ENCODE results near the gene ESYT3.
"Not testable (repeated sequence)": the region's sequence is repeated elsewhere in the genome, so short reads cannot be mapped to it uniquely, and the experiment has no call there.

Gene ESYT3

GRCh38 chr3:138495638-138496037 is 61.2 kb downstream of the ESYT3 start:
- DNase-seq, result not testable (repeated sequence)

GRCh38 chr3:138496436-138496835 is 62.0 kb downstream of the ESYT3 start:
- no peak for DNase-seq

DNA sequence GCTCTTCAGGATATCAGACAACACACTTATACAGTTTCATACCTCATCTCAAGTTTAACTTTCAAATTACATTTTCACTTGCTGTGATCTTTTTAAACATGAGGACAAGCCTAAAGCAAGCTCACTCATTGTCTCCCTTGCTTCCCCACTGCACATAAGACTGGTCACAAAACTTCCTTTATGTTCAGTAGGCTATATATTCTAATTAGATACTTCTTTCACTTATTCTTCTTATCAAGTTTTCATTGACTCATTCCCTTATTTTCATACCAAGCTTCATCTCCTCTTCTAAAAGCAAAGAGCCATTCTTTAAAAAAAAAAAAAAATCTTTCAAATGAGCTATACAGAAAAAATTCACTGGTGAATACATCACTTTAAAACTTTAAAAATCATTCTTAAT is 62.6 kb downstream of the ESYT3 start:
- DNase-seq, result no peak

DNA sequence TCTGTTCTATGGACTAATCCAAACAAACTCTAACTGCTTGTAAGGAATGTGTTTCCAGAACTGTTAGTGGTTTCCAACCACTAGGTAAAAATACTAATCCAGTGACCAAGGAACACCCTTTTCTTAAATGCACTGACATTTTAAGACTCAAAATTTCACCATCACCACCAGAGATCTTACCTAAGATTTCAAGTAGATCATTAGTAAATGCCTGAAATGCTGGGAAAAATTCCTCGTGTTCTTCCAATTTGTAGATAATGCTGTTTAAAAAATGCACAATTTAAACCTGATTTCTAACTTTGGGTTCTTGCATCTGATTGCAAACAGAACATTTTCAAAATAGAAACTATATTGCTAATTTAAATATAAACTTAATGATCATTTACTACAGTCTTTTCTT is 63.4 kb downstream of the ESYT3 start:
- no peak for DNase-seq

DNA sequence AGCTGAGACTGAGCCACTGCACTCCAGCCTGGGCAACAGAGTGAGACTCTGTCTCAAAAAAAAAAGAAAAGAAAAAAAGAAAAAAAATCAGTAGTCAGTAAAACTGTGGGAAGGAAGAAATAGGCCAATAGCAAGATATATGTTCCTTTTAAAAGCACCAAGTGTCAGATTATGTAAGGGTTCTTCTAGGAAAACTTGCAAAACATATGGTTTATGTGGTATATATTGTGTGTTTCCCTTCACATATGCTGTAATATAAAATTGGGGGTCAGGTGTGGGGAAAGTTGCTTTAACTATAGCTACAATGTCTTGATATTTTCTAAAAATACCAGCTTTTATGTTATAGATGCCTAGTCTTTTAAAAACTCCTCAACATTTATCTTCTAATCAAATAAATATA is 64.6 kb downstream of the ESYT3 start:
- no peak for DNase-seq

DNA sequence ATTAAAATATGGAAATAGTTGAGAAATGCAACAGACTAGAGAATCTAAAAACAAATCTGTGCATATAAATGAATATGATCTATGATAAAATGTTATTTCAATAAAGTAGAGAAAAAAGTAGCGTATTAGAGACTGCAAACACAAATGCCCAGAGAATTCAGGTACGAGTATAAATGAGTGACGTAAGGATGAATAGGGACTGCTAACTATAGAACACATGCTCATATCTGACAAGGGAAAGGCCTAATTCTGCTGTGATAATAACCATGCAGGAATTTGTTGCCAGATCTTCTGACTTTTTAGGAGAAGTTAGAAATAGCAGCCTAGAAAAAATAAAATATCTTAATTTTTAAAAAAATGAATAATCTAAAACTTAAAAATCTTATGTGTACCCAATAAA is 73.1 kb downstream of the ESYT3 start:
- no peak for DNase-seq

- DNase-seq, result no peak
These were observed 75.2 kb downstream of the ESYT3 start for GRCh38 chr3:138509586-138509985.

GRCh38 chr3:138511945-138512344 is 77.5 kb downstream of the ESYT3 start:
- DNase-seq, result no peak

DNA sequence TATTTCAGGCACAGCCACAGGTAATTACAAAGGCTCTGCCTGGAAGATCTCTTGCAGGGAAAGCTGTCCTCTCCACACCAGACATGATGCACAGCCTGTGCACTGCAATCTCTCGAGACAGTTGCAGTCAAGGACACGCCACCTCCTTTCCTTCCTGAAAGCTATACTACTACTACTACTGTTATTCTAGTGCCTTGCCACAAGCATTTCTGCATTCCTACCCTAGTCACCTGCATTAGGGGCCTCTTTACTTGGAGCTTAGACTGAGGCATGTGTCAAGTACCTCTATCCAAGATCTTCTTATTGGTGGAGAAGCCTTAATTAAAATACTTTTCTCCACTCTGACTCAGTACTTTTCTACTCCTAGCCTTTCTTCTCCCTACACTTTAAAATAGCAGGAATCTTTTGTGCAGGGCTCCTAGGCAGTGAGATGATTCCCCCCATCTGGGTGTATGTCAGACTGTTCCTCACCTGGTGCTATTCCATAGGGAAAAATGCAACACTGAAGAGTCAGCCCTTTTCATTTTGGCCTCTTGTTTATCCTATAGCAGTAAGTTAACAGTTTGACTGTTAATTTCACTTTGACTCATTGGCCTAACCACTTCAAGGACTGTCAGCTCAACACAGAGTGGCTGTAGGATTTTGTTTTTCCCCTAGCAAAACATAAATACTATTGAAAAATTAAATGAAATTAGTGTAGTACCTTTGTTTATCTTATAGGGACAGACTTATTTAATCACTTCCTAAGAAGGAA is 78.9 kb downstream of the ESYT3 start:
- no peak for DNase-seq

DNA sequence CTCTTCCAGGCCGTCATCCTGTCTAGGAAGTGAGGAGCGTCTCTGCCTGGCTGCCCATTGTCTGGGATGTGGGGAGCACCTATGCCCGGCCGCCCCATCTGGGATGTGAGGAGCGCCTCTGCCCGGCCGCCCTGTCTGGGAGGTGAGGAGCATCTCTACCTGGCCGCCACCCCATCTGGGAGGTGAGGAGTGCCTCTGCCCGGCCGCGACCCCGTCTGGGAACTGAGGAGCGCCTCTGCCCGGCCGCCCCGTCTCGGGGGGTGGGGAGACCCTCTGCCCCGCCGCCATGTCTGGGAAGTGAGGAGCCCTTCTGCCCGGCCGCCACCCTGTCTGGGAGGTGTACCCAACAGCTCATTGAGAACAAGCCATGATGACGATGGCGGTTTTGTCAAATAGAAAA is 87.0 kb downstream of the ESYT3 start:
- not testable (repeated sequence) for DNase-seq

All from DMS79 treated with DMSO at 0.1 percent for 48 hours (cell line).